ENCODE results near the gene MCMBP. TPM values are rescaled to one million over a fixed set of nuclear protein-coding genes. Genes with fewer than 3 reads are reported as not detected.
"Not testable (repeated sequence)": the region's sequence is repeated elsewhere in the genome, so short reads cannot be mapped to it uniquely, and the experiment has no call there.

The MCMBP gene
- total RNA-seq, 1 donor from 2014 or later: 53.0 TPM

DNA sequence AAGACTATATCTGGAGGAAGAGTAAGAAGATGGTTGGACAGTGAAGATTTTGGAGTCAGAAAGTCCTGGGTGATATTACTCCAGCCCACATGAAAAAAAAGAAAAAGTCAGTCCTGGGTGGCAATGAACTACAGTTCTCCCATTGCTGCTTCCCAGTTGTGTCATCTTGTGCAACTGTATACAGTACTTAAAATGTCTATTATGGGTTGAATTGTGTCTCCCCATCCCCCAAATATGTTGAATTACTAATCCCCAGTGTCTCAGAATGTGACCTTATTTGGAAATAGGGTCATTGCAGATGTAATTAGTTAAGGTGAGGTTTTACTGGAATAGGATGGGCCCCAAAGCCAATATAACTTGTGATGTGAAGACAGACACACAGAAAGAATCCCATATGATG is 35.5 kb upstream of the MCMBP start:
- H3K27ac ChIP-seq: no peak overlapping the region
- TF ChIP-seq POLR2AphosphoS5 (IDR thresholded peaks at IDR 0.05; ENCODE audit: insufficient read depth in 1 of 2, low read depth in 1 of 2): no peak
- TF ChIP-seq CTCF (IDR thresholded peaks at IDR 0.05): no peak
- no peak for TF ChIP-seq POLR2A (IDR thresholded peaks at IDR 0.05)
- intact Hi-C loops (cut with DNase I): no loop called here
- DNase-seq (ENCODE audit: extremely low spot score in 2 of 2): no peak
- H3K36me3 ChIP-seq: peaks cover 0 to 68% of the 10 kb centered on the region in 2 donors
- H3K4me1 ChIP-seq: no peaks in the 10 kb centered on the region
- no peaks in the 10 kb centered on the region for H3K27me3 ChIP-seq
- H3K4me3 ChIP-seq: no peak overlapping the region
- H3K9me3 ChIP-seq: no peaks in the 10 kb centered on the region

GRCh38 chr10:119907695-119908094 is 35.1 kb upstream of the MCMBP start:
- H3K4me1 ChIP-seq; H3K27ac ChIP-seq; intact Hi-C loops (cut with DNase I); H3K9me3 ChIP-seq; H3K27me3 ChIP-seq; H3K4me3 ChIP-seq; DNase-seq (ENCODE audit: extremely low spot score in 2 of 2): not testable (repeated sequence)
- peaks cover 0 to 68% of the 10 kb centered on the region in 2 donors for H3K36me3 ChIP-seq

DNA sequence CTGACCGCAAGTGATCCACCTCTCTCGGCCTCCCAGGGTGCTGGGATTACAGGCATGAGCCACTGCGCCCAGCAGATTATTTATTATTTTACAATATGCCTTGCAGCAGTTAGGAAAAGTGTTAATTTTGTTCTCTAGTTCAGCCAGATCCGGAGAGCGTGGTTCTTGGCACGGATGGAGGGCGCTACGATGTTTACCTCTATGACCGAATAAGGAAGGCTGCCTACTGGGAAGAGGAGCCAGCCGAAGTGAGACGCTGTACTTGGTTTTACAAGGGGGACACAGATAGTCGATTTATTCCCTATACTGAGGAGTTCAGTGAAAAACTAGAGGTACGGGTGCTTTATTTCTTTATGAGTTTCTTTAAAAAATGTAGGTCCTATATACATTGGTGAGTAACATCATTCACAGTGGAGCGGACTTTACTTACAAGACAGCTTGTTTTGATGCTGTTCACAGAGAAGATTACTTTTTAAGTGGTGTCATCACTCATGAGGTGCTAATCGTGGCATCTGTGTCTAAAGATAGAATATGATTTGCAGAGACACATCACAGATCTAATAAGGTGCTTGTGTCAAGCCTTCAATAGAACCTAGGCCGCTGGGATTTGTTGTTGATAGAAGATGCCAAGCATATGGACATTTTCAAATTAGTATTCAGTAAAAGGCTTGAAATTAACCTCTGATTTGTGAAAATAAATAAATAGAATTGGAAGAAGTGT is 31.5 kb upstream of the MCMBP start:
- H3K9me3 ChIP-seq: no peaks in the 10 kb centered on the region
- H3K4me1 ChIP-seq: peaks cover 4% of the 10 kb centered on the region
- H3K36me3 ChIP-seq: peaks cover 0 to 55% of the 10 kb centered on the region in 2 donors
- H3K27ac ChIP-seq: no peak overlapping the region
- H3K4me3 ChIP-seq: no peak overlapping the region
- TF ChIP-seq POLR2AphosphoS5 (IDR thresholded peaks at IDR 0.05; ENCODE audit: insufficient read depth in 1 of 2, low read depth in 1 of 2): no peak
- no peak for TF ChIP-seq POLR2A (IDR thresholded peaks at IDR 0.05)
- no peak for TF ChIP-seq CTCF (IDR thresholded peaks at IDR 0.05)
- no peaks in the 10 kb centered on the region for H3K27me3 ChIP-seq
- no peak for DNase-seq (ENCODE audit: extremely low spot score in 2 of 2)
- intact Hi-C loops (cut with DNase I): no loop called here

- Histone ChIP-seq H3K4me1 (peaks cover 40% of the 10 kb centered on the region), H3K9me3 (no peaks in the 10 kb centered on the region), H3K27ac (no peak overlapping the region), H3K27me3 (no peaks in the 10 kb centered on the region), H3K4me3 (no peak overlapping the region), H3K36me3 (peaks cover 0 to 21% of the 10 kb centered on the region in 2 donors)
- DNase-seq (ENCODE audit: extremely low spot score in 2 of 2): peak in 1 of 2 donors; percentile 67
- intact Hi-C loops (cut with DNase I): no loop called here
- TF ChIP-seq CTCF (IDR thresholded peaks at IDR 0.05): no peak
- TF ChIP-seq POLR2AphosphoS5 (IDR thresholded peaks at IDR 0.05; ENCODE audit: insufficient read depth in 1 of 2, low read depth in 1 of 2): no peak
- no peak for TF ChIP-seq POLR2A (IDR thresholded peaks at IDR 0.05)
Observed at GRCh38 chr10:119898577-119898976, 25.9 kb upstream of the MCMBP start.

- TF ChIP-seq POLR2A (IDR thresholded peaks at IDR 0.05): no peak
- TF ChIP-seq CTCF (IDR thresholded peaks at IDR 0.05): no peak
- TF ChIP-seq POLR2AphosphoS5 (IDR thresholded peaks at IDR 0.05; ENCODE audit: insufficient read depth in 1 of 2, low read depth in 1 of 2): no peak
- Histone ChIP-seq H3K27ac (no peak overlapping the region), H3K4me3 (no peak overlapping the region), H3K27me3 (no peaks in the 10 kb centered on the region), H3K36me3 (peaks cover 0 to 11% of the 10 kb centered on the region in 2 donors), H3K9me3 (no peaks in the 10 kb centered on the region), H3K4me1 (peaks cover 48% of the 10 kb centered on the region)
- intact Hi-C loops (cut with DNase I): no loop called here
- peak in 1 of 2 donors; percentile 62 for DNase-seq (ENCODE audit: extremely low spot score in 2 of 2)
Observed at GRCh38 chr10:119896937-119897770, 24.5 kb upstream of the MCMBP start.

All from vagina (tissue), 2 donors.